HK-2 (cell line): ENCODE results near the gene WSB1.
"Not testable (repeated sequence)": the region's sequence is repeated elsewhere in the genome, so short reads cannot be mapped to it uniquely, and the experiment has no call there.

Experiments used
- DNase-seq: peaks from one replicate; pipeline ENCODE4 v3.0.0-alpha.2; 2018; ENCODE audit not compliant: unreplicated experiment

Gene WSB1

GRCh38 chr17:27293898-27294688 is at the start of gene WSB1:
Gene WSB1, plus strand, starts transcription at chr17:27294114. Its CDS starts 282 bp downstream, at chr17:27294396.
- DNase-seq, result peak; percentile 91

GRCh38 chr17:27244491-27245223 is 49.3 kb upstream of the WSB1 start:
- no peak for DNase-seq

- DNase-seq, result peak; percentile 55
These were observed 48.7 kb upstream of the WSB1 start for GRCh38 chr17:27245230-27245696.

- no peak for DNase-seq
These were observed 47.4 kb upstream of the WSB1 start for GRCh38 chr17:27246537-27246936.

GRCh38 chr17:27247071-27247957 is 46.6 kb upstream of the WSB1 start:
- DNase-seq, result no peak

- no peak for DNase-seq
These were observed 46.0 kb upstream of the WSB1 start for GRCh38 chr17:27247958-27248342.

GRCh38 chr17:27250791-27251190 is 43.1 kb upstream of the WSB1 start:
- DNase-seq, result not testable (repeated sequence)

- DNase-seq, result not testable (repeated sequence)
These were observed 39.1 kb upstream of the WSB1 start for GRCh38 chr17:27254802-27255201.

- DNase-seq, result no peak
These were observed 37.5 kb upstream of the WSB1 start for GRCh38 chr17:27256225-27257030.

GRCh38 chr17:27257031-27257357 is 36.9 kb upstream of the WSB1 start:
- no peak for DNase-seq

GRCh38 chr17:27259356-27259755 is 34.6 kb upstream of the WSB1 start:
- DNase-seq, result peak; percentile 10

GRCh38 chr17:27263386-27263785 is 30.5 kb upstream of the WSB1 start:
- DNase-seq, result no peak

- no peak for DNase-seq
These were observed 29.7 kb upstream of the WSB1 start for GRCh38 chr17:27264068-27264812.

GRCh38 chr17:27265333-27265732 is 28.6 kb upstream of the WSB1 start:
- no peak for DNase-seq

- DNase-seq, result no peak
These were observed 27.7 kb upstream of the WSB1 start for GRCh38 chr17:27266228-27266627.

- DNase-seq, result no peak
These were observed 25.4 kb upstream of the WSB1 start for GRCh38 chr17:27268394-27269085.

- no peak for DNase-seq
These were observed 24.7 kb upstream of the WSB1 start for GRCh38 chr17:27269201-27269600.

GRCh38 chr17:27269974-27270373 is 23.9 kb upstream of the WSB1 start:
- DNase-seq, result no peak

GRCh38 chr17:27276653-27277156 is 17.2 kb upstream of the WSB1 start:
- DNase-seq, result no peak

- DNase-seq, result not testable (repeated sequence)
These were observed 14.8 kb upstream of the WSB1 start for GRCh38 chr17:27279132-27279531.
